ENCODE data around the gene MYO18B. TPM values are rescaled to one million over a fixed set of nuclear protein-coding genes. Genes with fewer than 3 reads are reported as not detected.

Gene MYO18B
- total RNA-seq, 1 donor from 2014 or later: 0.07 TPM

DNA sequence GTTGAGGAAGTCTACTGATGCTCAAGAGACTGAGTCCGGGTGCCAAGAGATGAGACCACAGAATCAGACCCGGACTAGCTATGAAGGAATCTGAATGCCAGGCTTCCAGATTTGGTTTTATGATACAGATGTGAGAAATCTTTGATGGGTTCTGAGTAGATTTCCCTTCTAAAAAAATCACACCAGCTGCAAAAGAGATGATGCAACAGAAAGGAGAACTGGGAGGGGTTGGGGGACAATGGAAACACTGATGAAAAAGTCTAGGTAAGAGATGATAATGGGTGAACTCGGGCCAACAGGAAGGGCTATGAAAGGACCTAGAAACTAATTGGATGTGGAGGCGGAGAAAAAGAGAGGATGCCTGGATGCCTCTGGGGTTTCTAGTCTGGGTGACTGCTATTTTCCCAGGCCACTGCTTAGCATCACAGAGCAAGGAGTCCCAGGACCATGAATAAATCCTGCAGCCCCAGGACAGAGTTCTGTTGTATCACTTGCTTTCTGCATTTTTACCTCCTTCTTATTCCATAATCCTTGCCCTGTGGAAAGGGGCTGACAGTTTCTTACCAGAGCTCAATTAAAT lies 311.8 kb downstream of the MYO18B start:
- Histone ChIP-seq H3K79me2 (ENCODE audit: insufficient read depth, low read length) (no peaks in the 10 kb centered on the region), H3K9me3 (ENCODE audit: insufficient read depth, low read depth, low read length) (no peaks in the 10 kb centered on the region), H3K4me3 (ENCODE audit: insufficient read depth, low read depth, low read length) (no peak overlapping the region), H2AFZ (ENCODE audit: low read depth, low read length) (no peak overlapping the region), H3K36me3 (ENCODE audit: insufficient read depth, low read length) (no peaks in the 10 kb centered on the region), H3K27ac (ENCODE audit: low read depth, low read length) (no peak overlapping the region), H3K4me1 (ENCODE audit: insufficient read depth, low read length) (no peaks in the 10 kb centered on the region), H3K9ac (ENCODE audit: low read length) (no peak overlapping the region), H3K27me3 (ENCODE audit: insufficient read depth, low read length) (no peaks in the 10 kb centered on the region), H4K20me1 (ENCODE audit: insufficient read depth, low read length) (no peaks in the 10 kb centered on the region), H3K4me2 (ENCODE audit: low read length) (no peak overlapping the region)
- Mint-ChIP-seq H3K27ac (ENCODE audit: unreplicated experiment) (no peak overlapping the region), H3K36me3 (ENCODE audit: low read depth, unreplicated experiment) (no peaks in the 10 kb centered on the region), H3K9me3 (ENCODE audit: unreplicated experiment) (no peaks in the 10 kb centered on the region), H3K27me3 (ENCODE audit: low read depth, unreplicated experiment) (peaks cover 30% of the 10 kb centered on the region), H3K4me3 (ENCODE audit: unreplicated experiment) (no peak overlapping the region), H3K4me1 (ENCODE audit: low read depth, unreplicated experiment) (no peaks in the 10 kb centered on the region)
- DNase-seq (ENCODE audit: low read depth) (no peak), FAIRE-seq (no peak)
- TF ChIP-seq CTCF (IDR thresholded peaks at IDR 0.05; ENCODE audit: insufficient read depth, low read depth, low read length) (no peak), EZH2 (IDR thresholded peaks at IDR 0.05; ENCODE audit: insufficient read depth, low read length) (no peak)

DNA sequence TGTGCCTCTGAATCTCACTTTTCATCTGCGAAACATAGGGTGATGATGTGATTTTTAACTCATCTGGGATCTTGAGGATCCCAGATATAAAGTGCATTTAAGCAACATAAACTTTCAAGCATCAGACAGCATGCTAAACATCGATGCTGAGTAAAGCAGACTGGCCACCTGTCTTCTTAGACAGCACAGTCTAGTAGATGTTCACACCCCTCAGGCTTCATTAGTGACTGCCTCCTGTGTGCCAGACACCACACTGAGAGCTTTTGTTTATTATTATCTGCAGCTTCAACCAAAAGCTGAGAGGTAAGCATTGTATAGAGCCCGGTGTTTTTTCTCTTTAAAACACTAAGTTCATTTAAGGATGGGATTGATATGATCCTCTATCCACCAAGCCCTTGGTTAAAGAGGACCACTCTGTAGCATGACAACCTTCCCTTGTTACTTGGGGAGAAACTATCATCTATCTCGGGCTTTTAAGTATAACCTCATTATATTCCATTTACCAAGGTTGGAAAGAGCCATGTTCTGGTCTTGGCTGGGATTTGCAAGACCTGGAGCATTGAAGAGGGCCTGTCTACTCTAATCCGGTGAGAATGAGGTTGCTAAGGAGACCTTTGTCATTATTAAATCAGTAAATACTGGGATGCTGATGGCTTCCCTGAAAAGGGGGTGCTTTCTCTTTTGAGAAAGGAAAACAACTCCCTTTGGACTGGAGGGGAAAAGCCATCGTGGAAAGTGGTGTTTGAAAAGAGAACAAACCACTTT lies 313.0 kb downstream of the MYO18B start:
- H3K9me3 ChIP-seq (ENCODE audit: insufficient read depth, low read depth, low read length): no peaks in the 10 kb centered on the region
- H3K4me2 ChIP-seq (ENCODE audit: low read length): no peak overlapping the region
- no peak overlapping the region for H3K27ac ChIP-seq (ENCODE audit: low read depth, low read length)
- no peaks in the 10 kb centered on the region for H3K4me1 ChIP-seq (ENCODE audit: insufficient read depth, low read length)
- Mint-ChIP-seq H3K4me3 (ENCODE audit: unreplicated experiment) (no peak overlapping the region), H3K36me3 (ENCODE audit: low read depth, unreplicated experiment) (no peaks in the 10 kb centered on the region), H3K4me1 (ENCODE audit: low read depth, unreplicated experiment) (no peaks in the 10 kb centered on the region), H3K9me3 (ENCODE audit: unreplicated experiment) (no peaks in the 10 kb centered on the region), H3K27ac (ENCODE audit: unreplicated experiment) (no peak overlapping the region), H3K27me3 (ENCODE audit: low read depth, unreplicated experiment) (peaks cover 28% of the 10 kb centered on the region)
- no peaks in the 10 kb centered on the region for H3K27me3 ChIP-seq (ENCODE audit: insufficient read depth, low read length)
- no peaks in the 10 kb centered on the region for H3K36me3 ChIP-seq (ENCODE audit: insufficient read depth, low read length)
- no peaks in the 10 kb centered on the region for H3K79me2 ChIP-seq (ENCODE audit: insufficient read depth, low read length)
- no peaks in the 10 kb centered on the region for H4K20me1 ChIP-seq (ENCODE audit: insufficient read depth, low read length)
- no peak for TF ChIP-seq CTCF (IDR thresholded peaks at IDR 0.05; ENCODE audit: insufficient read depth, low read depth, low read length)
- TF ChIP-seq EZH2 (IDR thresholded peaks at IDR 0.05; ENCODE audit: insufficient read depth, low read length): no peak
- no peak overlapping the region for H2AFZ ChIP-seq (ENCODE audit: low read depth, low read length)
- no peak for FAIRE-seq
- no peak for DNase-seq (ENCODE audit: low read depth)
- no peak overlapping the region for H3K4me3 ChIP-seq (ENCODE audit: insufficient read depth, low read depth, low read length)
- no peak overlapping the region for H3K9ac ChIP-seq (ENCODE audit: low read length)

GRCh38 chr22:26055693-26056092 lies 313.7 kb downstream of the MYO18B start:
- Histone ChIP-seq H3K79me2 (ENCODE audit: insufficient read depth, low read length) (no peaks in the 10 kb centered on the region), H3K4me3 (ENCODE audit: insufficient read depth, low read depth, low read length) (no peak overlapping the region), H3K36me3 (ENCODE audit: insufficient read depth, low read length) (no peaks in the 10 kb centered on the region), H3K9me3 (ENCODE audit: insufficient read depth, low read depth, low read length) (no peaks in the 10 kb centered on the region), H3K27me3 (ENCODE audit: insufficient read depth, low read length) (no peaks in the 10 kb centered on the region), H4K20me1 (ENCODE audit: insufficient read depth, low read length) (no peaks in the 10 kb centered on the region), H2AFZ (ENCODE audit: low read depth, low read length) (no peak overlapping the region), H3K4me1 (ENCODE audit: insufficient read depth, low read length) (no peaks in the 10 kb centered on the region), H3K9ac (ENCODE audit: low read length) (no peak overlapping the region), H3K4me2 (ENCODE audit: low read length) (no peak overlapping the region), H3K27ac (ENCODE audit: low read depth, low read length) (no peak overlapping the region)
- no peak overlapping the region for H3K27ac Mint-ChIP-seq (ENCODE audit: unreplicated experiment)
- FAIRE-seq: no peak
- H3K4me3 Mint-ChIP-seq (ENCODE audit: unreplicated experiment): no peak overlapping the region
- DNase-seq (ENCODE audit: low read depth): no peak
- no peaks in the 10 kb centered on the region for H3K9me3 Mint-ChIP-seq (ENCODE audit: unreplicated experiment)
- H3K36me3 Mint-ChIP-seq (ENCODE audit: low read depth, unreplicated experiment): no peaks in the 10 kb centered on the region
- H3K4me1 Mint-ChIP-seq (ENCODE audit: low read depth, unreplicated experiment): no peaks in the 10 kb centered on the region
- TF ChIP-seq CTCF (IDR thresholded peaks at IDR 0.05; ENCODE audit: insufficient read depth, low read depth, low read length) (no peak), EZH2 (IDR thresholded peaks at IDR 0.05; ENCODE audit: insufficient read depth, low read length) (no peak)
- peaks cover 28% of the 10 kb centered on the region for H3K27me3 Mint-ChIP-seq (ENCODE audit: low read depth, unreplicated experiment)

Data from astrocyte (in vitro differentiated cells and primary cell).